ENCODE measurements around the gene CDH22.

Gene CDH22

DNA sequence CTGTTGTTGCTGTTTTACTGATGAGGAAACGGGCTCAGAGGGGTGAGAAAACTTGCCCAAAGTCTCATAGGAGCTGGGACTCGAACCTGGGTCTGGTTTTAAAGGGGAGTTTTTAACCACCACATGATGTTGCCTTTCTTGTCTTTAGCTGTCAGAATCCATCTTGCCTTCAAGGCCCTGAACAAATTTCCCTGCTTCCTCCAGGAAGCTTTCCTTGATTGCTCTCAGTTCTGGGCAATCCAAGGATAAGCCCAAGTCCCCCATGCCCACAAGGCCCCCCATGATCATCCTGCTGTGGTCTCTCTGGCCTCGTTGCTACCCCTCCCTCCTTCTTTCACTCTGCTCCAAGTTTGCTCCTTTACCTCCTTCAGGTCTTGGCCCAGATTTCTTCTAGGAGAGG, 116.7 kb downstream of the CDH22 start:
- H3K4me3 ChIP-seq (ENCODE audit: control insufficient read depth, low read depth, low read length), result no peak overlapping the region
- DNase-seq (ENCODE audit: low read depth), result no peak
- TF ChIP-seq, protein P1, sequence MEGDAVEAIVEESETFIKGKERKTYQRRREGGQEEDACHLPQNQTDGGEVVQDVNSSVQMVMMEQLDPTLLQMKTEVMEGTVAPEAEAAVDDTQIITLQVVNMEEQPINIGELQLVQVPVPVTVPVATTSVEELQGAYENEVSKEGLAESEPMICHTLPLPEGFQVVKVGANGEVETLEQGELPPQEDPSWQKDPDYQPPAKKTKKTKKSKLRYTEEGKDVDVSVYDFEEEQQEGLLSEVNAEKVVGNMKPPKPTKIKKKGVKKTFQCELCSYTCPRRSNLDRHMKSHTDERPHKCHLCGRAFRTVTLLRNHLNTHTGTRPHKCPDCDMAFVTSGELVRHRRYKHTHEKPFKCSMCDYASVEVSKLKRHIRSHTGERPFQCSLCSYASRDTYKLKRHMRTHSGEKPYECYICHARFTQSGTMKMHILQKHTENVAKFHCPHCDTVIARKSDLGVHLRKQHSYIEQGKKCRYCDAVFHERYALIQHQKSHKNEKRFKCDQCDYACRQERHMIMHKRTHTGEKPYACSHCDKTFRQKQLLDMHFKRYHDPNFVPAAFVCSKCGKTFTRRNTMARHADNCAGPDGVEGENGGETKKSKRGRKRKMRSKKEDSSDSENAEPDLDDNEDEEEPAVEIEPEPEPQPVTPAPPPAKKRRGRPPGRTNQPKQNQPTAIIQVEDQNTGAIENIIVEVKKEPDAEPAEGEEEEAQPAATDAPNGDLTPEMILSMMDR (IDR thresholded peaks at IDR 0.05; ENCODE audit: control insufficient read depth, insufficient read depth, low read depth, low read length, missing control alignments), result no peak

DNA sequence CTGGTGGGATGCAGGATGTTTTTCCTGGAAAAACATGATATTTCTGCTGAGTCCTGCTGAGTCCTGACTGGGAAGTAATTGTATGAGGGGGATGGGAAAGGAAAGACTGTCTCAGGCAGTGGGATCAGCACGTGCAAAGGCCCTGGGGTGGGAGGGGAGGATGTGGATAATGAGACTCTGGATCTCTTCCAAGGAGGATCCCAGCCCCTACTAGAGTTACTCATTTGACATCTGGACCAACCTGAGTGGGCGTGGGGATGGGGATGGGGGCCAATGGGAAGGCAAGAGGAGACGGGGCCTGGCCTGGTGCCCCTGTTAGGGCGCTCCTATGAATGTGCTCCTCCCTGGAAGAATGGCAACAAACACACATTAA, 117.1 kb downstream of the CDH22 start:
- no peak for DNase-seq (ENCODE audit: low read depth)
- TF ChIP-seq, protein P1 (IDR thresholded peaks at IDR 0.05; ENCODE audit: control insufficient read depth, insufficient read depth, low read depth, low read length, missing control alignments), result no peak

DNA sequence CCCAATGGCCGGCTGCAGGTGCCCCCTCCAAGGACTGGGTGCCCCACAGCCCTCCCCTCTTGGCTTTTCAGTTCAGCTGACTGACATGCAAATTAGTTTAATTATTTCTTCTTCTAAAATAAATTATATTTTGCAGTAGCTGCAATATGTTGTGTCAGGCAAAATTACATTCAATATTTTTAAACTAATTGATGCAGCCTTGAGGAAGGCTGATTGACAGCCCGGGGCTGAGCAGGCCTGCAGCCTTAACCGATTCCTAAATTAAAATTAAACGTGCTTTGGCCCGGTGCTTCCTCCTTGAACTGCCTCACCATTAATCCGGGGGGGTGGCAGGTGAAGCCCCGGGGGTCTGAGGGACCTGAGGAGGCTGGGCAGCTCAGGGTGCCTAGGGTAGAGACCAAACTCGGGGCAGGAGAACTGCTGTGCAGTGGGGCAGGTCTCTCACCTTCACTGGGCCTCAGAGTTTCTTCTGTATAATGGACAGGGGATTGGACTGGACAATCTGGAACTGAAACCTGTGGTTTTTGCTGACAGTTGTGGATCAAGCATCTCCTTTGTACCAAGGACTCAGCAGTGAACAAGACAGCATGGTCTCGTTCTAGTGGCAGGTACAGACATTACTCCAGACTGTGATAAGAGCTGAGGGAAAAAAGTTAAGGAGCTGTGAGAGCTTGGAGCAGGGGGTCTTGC, 117.7 kb downstream of the CDH22 start:
- TF ChIP-seq, protein P1 (IDR thresholded peaks at IDR 0.05; ENCODE audit: control insufficient read depth, insufficient read depth, low read depth, low read length, missing control alignments), result no peak
- no peak for DNase-seq (ENCODE audit: low read depth)
- H3K4me3 ChIP-seq (ENCODE audit: control insufficient read depth, low read depth, low read length), result no peak overlapping the region

More for the DNA sequence above, 117.1 kb downstream of the CDH22 start:
- no peak overlapping the region for H3K4me3 ChIP-seq (ENCODE audit: control insufficient read depth, low read depth, low read length)

DNA sequence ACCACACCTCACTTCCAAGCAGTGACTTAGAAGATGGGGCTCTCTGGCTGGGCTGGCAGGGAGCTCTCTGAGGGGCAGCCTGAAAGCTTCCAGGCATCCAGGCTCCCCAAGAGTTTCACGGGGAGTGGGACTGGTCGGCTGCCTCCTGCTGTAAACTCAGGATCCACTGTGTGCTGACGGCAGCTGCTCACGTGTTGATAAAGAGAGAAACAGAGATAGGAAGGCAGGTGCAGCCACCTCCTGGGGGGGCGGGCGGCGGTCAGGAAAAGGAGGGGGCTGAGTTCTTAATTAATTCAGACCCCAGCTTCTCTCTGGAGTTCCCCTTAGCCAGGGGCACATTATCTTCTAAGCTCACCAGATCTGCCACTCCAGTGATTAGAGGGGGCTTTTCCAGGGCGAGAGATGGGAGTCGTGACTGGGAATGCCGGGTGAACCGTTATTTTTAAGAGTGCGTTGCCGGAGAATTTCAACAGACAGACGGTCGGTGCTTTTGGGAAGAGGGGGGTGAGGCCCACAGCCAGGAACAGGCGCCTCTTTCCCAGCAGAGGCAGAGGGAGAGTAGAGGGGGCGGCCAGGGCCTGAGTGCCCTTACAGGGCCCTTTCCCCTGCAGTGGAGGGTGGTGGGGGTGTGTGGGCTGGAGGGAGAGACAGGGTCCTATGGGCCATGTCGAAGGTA, 119.3 kb downstream of the CDH22 start:
- H3K4me3 ChIP-seq (ENCODE audit: control insufficient read depth, low read depth, low read length), result no peak overlapping the region
- TF ChIP-seq, protein P1 (IDR thresholded peaks at IDR 0.05; ENCODE audit: control insufficient read depth, insufficient read depth, low read depth, low read length, missing control alignments), result no peak
- DNase-seq (ENCODE audit: low read depth), result no peak

DNA sequence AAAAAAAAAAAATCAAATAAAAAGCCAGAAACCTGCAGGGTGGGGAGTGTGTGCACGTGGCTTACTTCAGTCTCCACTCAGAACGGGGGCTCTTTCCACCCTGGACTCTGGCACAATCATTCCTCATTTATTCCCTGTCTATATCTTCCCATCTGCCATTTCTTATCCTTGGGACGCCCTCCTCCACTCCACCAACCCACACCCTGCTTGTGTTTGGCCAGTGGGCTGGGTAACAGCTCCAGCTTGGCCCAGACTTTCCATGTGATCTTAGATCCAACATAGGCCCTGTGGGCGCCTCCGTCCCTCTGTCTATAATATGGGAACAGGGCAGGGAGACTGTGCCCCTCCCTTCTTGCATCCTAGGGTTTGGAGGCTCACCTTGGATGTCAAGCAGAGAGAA, 122.1 kb downstream of the CDH22 start:
- H3K4me3 ChIP-seq (ENCODE audit: control insufficient read depth, low read depth, low read length), result no peak overlapping the region
- DNase-seq (ENCODE audit: low read depth), result no peak
- TF ChIP-seq, protein P1 (IDR thresholded peaks at IDR 0.05; ENCODE audit: control insufficient read depth, insufficient read depth, low read depth, low read length, missing control alignments), result no peak

DNA sequence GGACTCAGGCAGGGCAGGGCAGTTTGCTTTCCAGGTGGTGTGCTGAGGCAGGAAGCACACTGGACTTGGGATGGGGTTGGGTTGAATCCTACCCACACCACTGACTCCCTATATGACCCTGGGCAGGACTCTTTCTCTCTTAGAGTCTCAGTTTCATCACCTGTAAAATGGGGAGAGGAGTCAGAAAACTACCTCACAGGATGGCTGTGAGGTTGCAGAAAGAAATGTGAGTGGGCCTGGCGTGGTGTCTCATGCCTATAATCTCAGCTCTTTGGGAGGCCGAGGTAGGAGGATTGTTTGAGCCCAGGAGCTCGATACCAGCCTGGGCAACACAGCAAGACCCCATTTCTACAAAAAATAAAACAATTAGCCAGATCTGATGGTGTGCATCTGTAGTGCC, 122.9 kb downstream of the CDH22 start:
- no peak overlapping the region for H3K4me3 ChIP-seq (ENCODE audit: control insufficient read depth, low read depth, low read length)
- TF ChIP-seq, protein P1 (IDR thresholded peaks at IDR 0.05; ENCODE audit: control insufficient read depth, insufficient read depth, low read depth, low read length, missing control alignments), result no peak
- DNase-seq (ENCODE audit: low read depth), result no peak
